Regular cardiac myocyte (primary cell): Measurements from ENCODE around the gene CCDC152. TPM values are rescaled to one million over a fixed set of nuclear protein-coding genes. Genes with fewer than 3 reads are reported as not detected.

Experiments
- total RNA-seq: library from RNA; depleted of rRNA; stranded (reverse); fragments of >200 nt; gene quantifications from 2 replicates; pipeline ENCODE4 v1.2.3, GENCODE V29; 2014

CCDC152 gene
- total RNA-seq = 1.1 and 2.9 TPM in 2 replicates

GRCh38 chr5:42756606-42757601 lies at the start of gene CCDC152:
TSS of gene CCDC152 (plus strand) at chr5:42756818. CDS start at chr5:42759122, 2,304 bp downstream.

GRCh38 chr5:42811591-42812446 lies 55.2 kb downstream of the CCDC152 start, which contains the start of gene SELENOP:
TSS of gene SELENOP (minus strand) at chr5:42811892. CDS start at chr5:42808353, 3,539 bp downstream.

Other genes with a start within 250 kb of the CCDC152 start
- gene SELENOP, start 55.1 kb downstream of the CCDC152 start, total RNA-seq = 4.8 and 37.2 TPM in 2 replicates